Upper lobe of left lung (tissue), 4 donors: Measurements from ENCODE around the gene CBX6.

ENCODE experiments used
- CTCF ChIP-seq, 6 experiments: fragments of 450-650 bp in 4 of 6; fragments of 200-600 bp in 2 of 6; sonication (generic) in 2 of 6; IDR thresholded peaks; one replicate each; pipeline ENCODE4 v1.5.1; 2016 to 2019; ENCODE audit warnings: antibody characterized with exemption in 6 of 6
- EP300 ChIP-seq, 4 donors: sonication (generic); formaldehyde crosslinking; IDR thresholded peaks; one replicate each; pipeline ENCODE4 v1.5.1; 2017; ENCODE audit warnings: antibody characterized with exemption in 4 of 4, control low read depth in 2 of 4
- POLR2A ChIP-seq, 4 donors: fragments of 450-650 bp; IDR thresholded peaks; one replicate each; pipeline ENCODE4 v1.5.1; 2016 to 2017; ENCODE audit warnings: antibody characterized with exemption in 4 of 4, mild to moderate bottlenecking in 2 of 4
- POLR2AphosphoS5 ChIP-seq, 2 donors: sonication (generic); formaldehyde crosslinking; IDR thresholded peaks; one replicate each; pipeline ENCODE4 v1.5.1; 2017; ENCODE audit warnings: antibody characterized with exemption in 2 of 2

- TF ChIP-seq POLR2AphosphoS5 (IDR thresholded peaks at IDR 0.05), result no peak
- no peak for TF ChIP-seq CTCF (IDR thresholded peaks at IDR 0.05)
- no peak for TF ChIP-seq POLR2A (IDR thresholded peaks at IDR 0.05)
- no peak for TF ChIP-seq EP300 (IDR thresholded peaks at IDR 0.05)
Measured at GRCh38 chr22:38865201-38866023, 6.6 kb downstream of the CBX6 start.
